Measurements from ENCODE around the gene NOL4L. TPM values are rescaled to one million over a fixed set of nuclear protein-coding genes. Genes with fewer than 3 reads are reported as not detected.

NOL4L gene
- total RNA-seq, 4 donors from 2014 or later = 45.6 to 105 (median 85.9) TPM

DNA sequence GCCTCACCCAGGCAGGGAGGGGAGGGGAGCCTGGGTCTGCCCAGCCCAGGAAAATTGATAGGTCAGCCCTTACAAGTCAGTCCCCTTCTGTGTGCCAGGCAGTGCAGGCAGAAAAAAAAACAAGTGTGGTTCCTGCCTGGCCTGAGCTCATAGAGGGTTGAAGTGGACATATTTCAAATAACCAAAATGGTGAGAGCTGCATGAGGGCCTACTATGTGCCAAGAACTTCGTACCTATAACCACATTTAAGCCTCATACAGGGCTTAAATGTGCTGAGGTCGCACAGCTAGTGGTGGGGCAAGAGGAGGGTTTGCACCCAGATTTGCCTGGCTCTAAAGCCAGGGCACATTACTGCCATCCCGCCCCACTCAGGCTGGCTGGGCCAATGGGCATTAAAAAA, 6.9 kb upstream of the NOL4L start:
- WGBS, 2 donors (ENCODE audit: low coverage in 1 of 2) = 95% methylated on average over 3 of the region's 3 CpGs; no CpG with 5 or more reads in 1 of the 2 donors
- Histone ChIP-seq H3K27ac (no peak overlapping the region), H3K27me3 (peaks cover 10% of the 10 kb centered on the region), H3K9me3 (no peaks in the 10 kb centered on the region), H3K4me3 (no peak overlapping the region), H3K4me1 (no peaks in the 10 kb centered on the region), H3K36me3 (no peaks in the 10 kb centered on the region)
- TF ChIP-seq EP300 (IDR thresholded peaks at IDR 0.05; ENCODE audit: low read depth) = no peak
- no peak for TF ChIP-seq POLR2A (IDR thresholded peaks at IDR 0.05)
- no peak for TF ChIP-seq POLR2AphosphoS5 (IDR thresholded peaks at IDR 0.05)
- TF ChIP-seq, protein P1, sequence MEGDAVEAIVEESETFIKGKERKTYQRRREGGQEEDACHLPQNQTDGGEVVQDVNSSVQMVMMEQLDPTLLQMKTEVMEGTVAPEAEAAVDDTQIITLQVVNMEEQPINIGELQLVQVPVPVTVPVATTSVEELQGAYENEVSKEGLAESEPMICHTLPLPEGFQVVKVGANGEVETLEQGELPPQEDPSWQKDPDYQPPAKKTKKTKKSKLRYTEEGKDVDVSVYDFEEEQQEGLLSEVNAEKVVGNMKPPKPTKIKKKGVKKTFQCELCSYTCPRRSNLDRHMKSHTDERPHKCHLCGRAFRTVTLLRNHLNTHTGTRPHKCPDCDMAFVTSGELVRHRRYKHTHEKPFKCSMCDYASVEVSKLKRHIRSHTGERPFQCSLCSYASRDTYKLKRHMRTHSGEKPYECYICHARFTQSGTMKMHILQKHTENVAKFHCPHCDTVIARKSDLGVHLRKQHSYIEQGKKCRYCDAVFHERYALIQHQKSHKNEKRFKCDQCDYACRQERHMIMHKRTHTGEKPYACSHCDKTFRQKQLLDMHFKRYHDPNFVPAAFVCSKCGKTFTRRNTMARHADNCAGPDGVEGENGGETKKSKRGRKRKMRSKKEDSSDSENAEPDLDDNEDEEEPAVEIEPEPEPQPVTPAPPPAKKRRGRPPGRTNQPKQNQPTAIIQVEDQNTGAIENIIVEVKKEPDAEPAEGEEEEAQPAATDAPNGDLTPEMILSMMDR (IDR thresholded peaks at IDR 0.05) = no peak
- DNase-seq = no peak
- intact Hi-C loops (cut with DNase I; ENCODE audit: low total_unique reads) (no loop called here), in situ Hi-C loops (cut with MboI; ENCODE audit: low pct_ligation_motif_present in 1 of 4, low pct_unique_long_range_greater_than_20kb in 1 of 4, low sequenced_read_pairs in 3 of 4) (no loop called here)

DNA sequence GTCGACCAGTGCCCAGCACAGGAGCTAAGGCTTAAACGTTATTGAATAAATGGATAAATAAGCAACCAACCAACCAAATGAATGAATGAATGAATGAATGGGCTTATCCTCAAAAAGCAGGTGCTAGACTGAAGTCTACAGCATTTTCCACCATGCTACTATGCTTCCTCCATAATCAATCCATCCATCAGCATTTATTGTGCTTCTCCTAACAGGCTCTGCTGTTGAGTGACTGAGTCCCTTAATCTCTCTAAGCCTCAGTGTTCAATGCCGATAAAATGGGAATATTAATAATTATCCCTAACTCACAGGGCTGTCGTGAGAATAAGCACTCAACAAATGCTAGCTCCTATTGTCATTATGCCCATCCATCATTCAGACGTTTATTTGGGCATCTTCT, 4.6 kb upstream of the NOL4L start:
- no peak overlapping the region for H3K4me3 ChIP-seq
- no peaks in the 10 kb centered on the region for H3K36me3 ChIP-seq
- WGBS, 2 donors (ENCODE audit: low coverage in 1 of 2) = 70 to 78% methylated on average over 4 to 5 of the region's 5 CpGs
- DNase-seq = no peak
- H3K27ac ChIP-seq = no peak overlapping the region
- TF ChIP-seq POLR2AphosphoS5 (IDR thresholded peaks at IDR 0.05) = no peak
- TF ChIP-seq, protein P1 (IDR thresholded peaks at IDR 0.05) = no peak
- no peak for TF ChIP-seq POLR2A (IDR thresholded peaks at IDR 0.05)
- H3K4me1 ChIP-seq = peaks cover 0 to 5% (median 1%) of the 10 kb centered on the region in 4 donors
- intact Hi-C loops (cut with DNase I; ENCODE audit: low total_unique reads) = no loop called here
- in situ Hi-C loops (cut with MboI; ENCODE audit: low pct_ligation_motif_present in 1 of 4, low pct_unique_long_range_greater_than_20kb in 1 of 4, low sequenced_read_pairs in 3 of 4) = no loop called here
- peaks cover 30% of the 10 kb centered on the region for H3K27me3 ChIP-seq
- H3K9me3 ChIP-seq = no peaks in the 10 kb centered on the region

DNA sequence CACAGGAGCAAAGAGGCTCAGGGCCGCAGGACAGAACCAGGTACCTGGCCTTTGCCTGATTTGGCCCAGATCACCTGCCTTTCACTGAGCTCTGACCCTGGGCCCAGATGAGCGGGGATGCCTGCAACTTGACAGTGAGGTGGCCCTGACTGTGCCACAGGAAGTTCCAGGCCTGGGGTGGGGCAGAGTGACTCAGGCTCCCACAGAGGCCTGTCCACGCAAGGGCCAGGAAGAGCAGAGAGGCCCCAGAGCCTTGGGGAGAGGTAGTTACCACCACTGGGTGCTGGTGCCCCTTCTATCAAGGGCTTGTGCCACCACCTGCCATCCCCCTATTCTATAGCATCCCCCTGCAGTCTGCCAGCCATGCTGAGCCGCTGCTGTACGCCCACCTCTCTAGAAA, 4.1 kb upstream of the NOL4L start:
- peaks cover under 1 to 8% (median 3%) of the 10 kb centered on the region in 4 donors for H3K4me1 ChIP-seq
- TF ChIP-seq POLR2A (IDR thresholded peaks at IDR 0.05) (no peak), EP300 (IDR thresholded peaks at IDR 0.05; ENCODE audit: low read depth) (no peak), POLR2AphosphoS5 (IDR thresholded peaks at IDR 0.05) (no peak)
- TF ChIP-seq, protein P1 (IDR thresholded peaks at IDR 0.05) = no peak
- 83 to 89% methylated on average over 2 to 5 of the region's 5 CpGs for WGBS, 2 donors (ENCODE audit: low coverage in 1 of 2)

DNA sequence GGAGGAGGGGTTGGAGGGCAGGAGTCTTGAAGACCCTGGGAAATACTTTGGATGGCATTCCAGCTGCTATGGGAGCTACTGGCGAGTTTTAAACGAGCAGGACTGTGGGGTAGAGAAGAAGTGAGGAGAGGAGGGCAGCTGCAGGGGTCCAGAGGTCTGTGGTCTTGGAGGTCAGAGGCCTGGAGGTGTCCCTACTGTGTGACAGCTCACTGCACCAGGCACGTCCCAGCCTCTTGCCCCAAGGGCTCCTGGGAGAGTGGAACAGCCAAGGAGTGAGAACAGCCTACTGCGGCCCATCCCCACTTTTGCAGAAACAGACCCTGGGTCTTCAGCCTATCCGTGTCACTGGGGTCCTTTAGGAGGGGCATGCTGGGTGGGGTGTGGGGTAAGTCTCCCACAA, 2.9 kb upstream of the NOL4L start:
- WGBS, 2 donors (ENCODE audit: low coverage in 1 of 2) = 70% methylated on average over 5 of the region's 5 CpGs; no CpG with 5 or more reads in 1 of the 2 donors
- TF ChIP-seq, protein P1 (IDR thresholded peaks at IDR 0.05) = no peak
- no peak for TF ChIP-seq POLR2A (IDR thresholded peaks at IDR 0.05)
- no peak for TF ChIP-seq EP300 (IDR thresholded peaks at IDR 0.05; ENCODE audit: low read depth)
- no peak for TF ChIP-seq POLR2AphosphoS5 (IDR thresholded peaks at IDR 0.05)

More for the DNA sequence above, 4.1 kb upstream of the NOL4L start:
- in situ Hi-C loops (cut with MboI; ENCODE audit: low pct_ligation_motif_present in 1 of 4, low pct_unique_long_range_greater_than_20kb in 1 of 4, low sequenced_read_pairs in 3 of 4) = no loop called here
- no peak for DNase-seq
- peaks cover 34% of the 10 kb centered on the region for H3K27me3 ChIP-seq
- no peak overlapping the region for H3K27ac ChIP-seq
- intact Hi-C loops (cut with DNase I; ENCODE audit: low total_unique reads) = no loop called here
- no peak overlapping the region for H3K4me3 ChIP-seq
- H3K9me3 ChIP-seq = no peaks in the 10 kb centered on the region
- no peaks in the 10 kb centered on the region for H3K36me3 ChIP-seq

More for the DNA sequence above, 2.9 kb upstream of the NOL4L start:
- Histone ChIP-seq H3K4me3 (no peak overlapping the region), H3K9me3 (no peaks in the 10 kb centered on the region), H3K36me3 (no peaks in the 10 kb centered on the region), H3K27ac (no peak overlapping the region), H3K27me3 (peaks cover 47% of the 10 kb centered on the region), H3K4me1 (peaks cover 2 to 19% (median 12%) of the 10 kb centered on the region in 4 donors)
- in situ Hi-C loops (cut with MboI; ENCODE audit: low pct_ligation_motif_present in 1 of 4, low pct_unique_long_range_greater_than_20kb in 1 of 4, low sequenced_read_pairs in 3 of 4) = no loop called here
- intact Hi-C loops (cut with DNase I; ENCODE audit: low total_unique reads) = no loop called here
- DNase-seq = no peak
